Heart left ventricle (tissue), 16 donors: Measurements from ENCODE around the gene PTP4A1. TPM values are rescaled to one million over a fixed set of nuclear protein-coding genes. Genes with fewer than 3 reads are reported as not detected.
A peak's percentile ranks its signal among the peaks of the same experiment; 100 is the strongest.
"Not testable (repeated sequence)": the region's sequence is repeated elsewhere in the genome, so short reads cannot be mapped to it uniquely, and the experiment has no call there.

Experiments
- ATAC-seq, 4 donors: fragments of 200-7000 bp; cut with Tn5 transposase; one replicate each; pipeline ENCODE4 v1.9.1; 2020 to 2022; ENCODE audit warnings: moderate library complexity in 4 of 4, mild to moderate bottlenecking in 3 of 4, moderate number of reproducible peaks in 1 of 4
- DNase-seq, 5 donors: peaks; one replicate each; pipeline ENCODE4 v3.0.0-alpha.2; 2020
- H3K27ac ChIP-seq, 12 donors: fragments of 200-600 bp; sonication (generic) in 4 of 12; one replicate each; pipeline versions ENCODE4 v1.5.0 to v1.8.0; 2016 to 2022; ENCODE audit warnings: mild to moderate bottlenecking in 2 of 12
- H3K27me3 ChIP-seq, 9 donors: fragments of 200-600 bp; sonication (generic) in 2 of 9; one replicate each; pipeline versions ENCODE4 v1.5.1 to v1.8.0; 2016 to 2022; ENCODE audit warnings: mild to moderate bottlenecking in 3 of 9
- H3K36me3 ChIP-seq, 9 donors: fragments of 200-600 bp; sonication (generic) in 2 of 9; one replicate each; pipeline versions ENCODE4 v1.5.0 to v1.8.0; 2018 to 2022; ENCODE audit warnings: mild to moderate bottlenecking in 2 of 9
- H3K4me1 ChIP-seq, 12 donors: fragments of 200-600 bp; sonication (generic) in 4 of 12; one replicate each; pipeline versions ENCODE4 v1.5.0 to v1.8.0; 2016 to 2022; ENCODE audit warnings: mild to moderate bottlenecking in 3 of 12
- H3K4me3 ChIP-seq, 12 donors: fragments of 200-600 bp; sonication (generic) in 4 of 12; one replicate each; pipeline versions ENCODE4 v1.5.0 to v1.8.0; 2017 to 2022; ENCODE audit warnings: mild to moderate bottlenecking in 9 of 12, moderate library complexity in 4 of 12
- H3K9me3 ChIP-seq, 12 donors: fragments of 200-600 bp; sonication (generic) in 4 of 12; one replicate each; pipeline versions ENCODE4 v1.5.0 to v1.8.0; 2016 to 2022; ENCODE audit warnings: mild to moderate bottlenecking in 1 of 12
- CTCF ChIP-seq, 12 donors: fragments of 200-600 bp; sonication (generic) in 4 of 12; IDR thresholded peaks; one replicate each; pipeline versions ENCODE4 v1.5.0 to v1.8.0; 2018 to 2022; ENCODE audit warnings: antibody characterized with exemption in 12 of 12, mild to moderate bottlenecking in 5 of 12
- POLR2A ChIP-seq, 2 donors: fragments of 450-650 bp; IDR thresholded peaks; one replicate each; pipeline ENCODE4 v1.6.1; 2017; ENCODE audit warnings: antibody characterized with exemption in 2 of 2, mild to moderate bottlenecking in 2 of 2, moderate library complexity in 2 of 2
- WGBS, 4 donors: extraction: QIAGEN DNeasy Blood & Tissue Kit in 2 of 4; methylation state at CpG; one replicate each; pipeline versions ENCODE4 v1.1.5 to v1.1.7; 2013 to 2018; 5-methylcytosine and 5-hydroxymethylcytosine counted together
- intact Hi-C, 10 donors: fragments of 100-400 bp; cut with DNase I; formaldehyde crosslinking; loops; one replicate each; pipeline versions ENCODE4 v1.11.1 to v1.14.2; 2022
- polyA plus RNA-seq, 2 donors: library from polyadenylated mRNA; stranded (reverse); fragments of 200-250 nt; gene quantifications; one replicate each; pipeline ENCODE4 v1.2.3, GENCODE V29; 2013
- total RNA-seq, 9 donors: library from RNA; depleted of rRNA in 2 of 9; stranded (reverse); fragments of >200 nt in 2 of 9; fragmentation: NEBNext Ultra II Directional in 3 of 9; extraction: Animal tissue kit (Norgen Biotek cat#: 25700) in 3 of 9; gene quantifications; one replicate each; pipeline versions ENCODE4 v1.1.0 to v1.2.4, GENCODE V29; 2016 to 2023
- donor health status: ischemic (EF 13 %, LVEDD 7.1; RV severe dilation, severe dysfunction).
- donor health status: healthy with polysubstance abuse.
- donor health status: DM: no; HTN: yes; CAD: no.
- donor health status: DM: no; HTN: no; CAD: no.
- donor health status: ischemic (EF 25% LVEDD 6.9; RV normal size, moderate dysfunction).
- donor health status: ischemic (EF 25% LVEDD 5.7; RV mildly dilated, moderate dysfunction).
- donor health status: healthy.
- donor health status: DM: yes; HTN: yes; CAD: no.
- donor health status: ischemic (EF 35%, LVEDD 5.7; RV mildly dilated, moderate dysfunction).
- donor health status: nonischemic (EF 11% LVEDD 7.7; RV severe dilation, severe dysfunction).
- donor health status: DM: yes; HTN: yes; CAD: no.
- donor health status: PGD.
- donor health status: ischemic (EF 29% LVEDD 5.4; RV normal size, mild dysfunction).
- donor health status: nonischemic (EF 23%, LVEDD 6.1; RV moderate dilation, normal function).

The PTP4A1 gene
- total and polyA plus RNA-seq, 11 donors: 6.3 to 73.5 (median 40.6) TPM

GRCh38 chr6:63584566-63584965 is 12.3 kb downstream of the PTP4A1 start:
- intact Hi-C loops: no loop called here
- Histone ChIP-seq H3K4me1 (peaks cover 0 to 6% (median 0%) of the 10 kb centered on the region in 12 donors), H3K36me3 (peaks cover 3 to 44% (median 29%) of the 10 kb centered on the region in 9 donors), H3K4me3 (no peak overlapping the region), H3K27me3 (no peaks in the 10 kb centered on the region), H3K27ac (no peak overlapping the region), H3K9me3 (no peaks in the 10 kb centered on the region)
- DNase-seq (no peak), ATAC-seq (peak in 2 of 4 donors; percentile 10 to 13)
- no peak for TF ChIP-seq CTCF (IDR thresholded peaks at IDR 0.05)
- TF ChIP-seq POLR2A (IDR thresholded peaks at IDR 0.05): no peak
- WGBS, 4 donors: 92 to 97% (median 95%) methylated on average over 8 of the region's 8 CpGs

- intact Hi-C loops, ATAC-seq, H3K27me3 ChIP-seq, H3K9me3 ChIP-seq, DNase-seq, H3K27ac ChIP-seq, H3K4me1 ChIP-seq, H3K4me3 ChIP-seq: not testable (repeated sequence)
- H3K36me3 ChIP-seq: peaks cover 0 to 33% (median 19%) of the 10 kb centered on the region in 9 donors
- WGBS, 4 donors: 85 to 92% (median 90%) methylated on average over 2 of the region's 2 CpGs
Measured at GRCh38 chr6:63585652-63586051, 13.4 kb downstream of the PTP4A1 start.

DNA sequence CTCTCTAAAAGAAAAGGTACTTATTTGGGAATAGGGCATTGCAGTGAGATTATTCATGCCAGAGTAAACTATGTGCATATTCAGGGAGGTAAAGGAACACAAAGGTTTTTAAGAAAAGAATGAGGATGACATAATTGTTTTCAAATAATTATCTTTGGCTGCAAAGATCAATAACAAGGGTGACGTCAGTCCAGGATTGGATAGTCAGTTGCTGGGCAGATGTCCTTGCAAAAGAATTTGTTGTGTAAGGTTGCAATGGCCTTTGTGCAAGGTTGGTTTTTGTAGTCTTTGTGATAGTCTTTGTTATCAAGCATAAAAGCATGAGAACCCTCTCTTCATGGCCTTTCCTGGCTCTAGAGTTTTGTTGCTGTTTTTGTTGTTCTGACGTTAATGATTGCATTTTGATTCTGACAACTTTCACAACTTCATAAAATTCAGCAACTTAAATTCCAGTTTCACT is 17.7 kb downstream of the PTP4A1 start:
- Histone ChIP-seq H3K27ac (no peak overlapping the region), H3K4me1 (no peaks in the 10 kb centered on the region), H3K9me3 (no peaks in the 10 kb centered on the region), H3K36me3 (no peaks in the 10 kb centered on the region), H3K27me3 (peaks cover 0 to 3% (median 0%) of the 10 kb centered on the region in 9 donors), H3K4me3 (no peak overlapping the region)
- no peak for ATAC-seq
- intact Hi-C loops: loop anchor here in 1 of 10 donors (10.0 kb wide), 1 partner anchor 235 kb away; no protein-coding TSS in a partner anchor
- 63 to 73% (median 68%) methylated on average over 2 of the region's 2 CpGs for WGBS, 4 donors
- no peak for TF ChIP-seq POLR2A (IDR thresholded peaks at IDR 0.05)
- TF ChIP-seq CTCF (IDR thresholded peaks at IDR 0.05): no peak
- no peak for DNase-seq

GRCh38 chr6:63592886-63593285 is 20.6 kb downstream of the PTP4A1 start:
- ATAC-seq: no peak
- intact Hi-C loops: loop anchor here in 1 of 10 donors (10.0 kb wide), 1 partner anchor 238 kb away; no protein-coding TSS in a partner anchor

More at GRCh38 chr6:63592886-63593285, 20.6 kb downstream of the PTP4A1 start:
- WGBS, 4 donors: 90 to 94% (median 91%) methylated on average over 6 to 7 of the region's 7 CpGs
- no peak for TF ChIP-seq POLR2A (IDR thresholded peaks at IDR 0.05)
- TF ChIP-seq CTCF (IDR thresholded peaks at IDR 0.05): no peak
- H3K27ac ChIP-seq: no peak overlapping the region
- no peak for DNase-seq
- H3K9me3 ChIP-seq: no peaks in the 10 kb centered on the region
- no peak overlapping the region for H3K4me3 ChIP-seq
- H3K27me3 ChIP-seq: peaks cover 0 to 3% (median 0%) of the 10 kb centered on the region in 9 donors
- peaks cover 0 to 2% (median 0%) of the 10 kb centered on the region in 12 donors for H3K4me1 ChIP-seq
- no peaks in the 10 kb centered on the region for H3K36me3 ChIP-seq
